ENCODE results near the gene TXNRD2.

- TF ChIP-seq CTCF (IDR thresholded peaks at IDR 0.05) (no peak), POLR2A (IDR thresholded peaks at IDR 0.05) (no peak)
Observed at GRCh38 chr22:19840059-19840458, 101.6 kb downstream of the TXNRD2 start.
